IMR-90 (cell line): ENCODE data around the gene MGME1. TPM values are rescaled to one million over a fixed set of nuclear protein-coding genes. Genes with fewer than 3 reads are reported as not detected.

Experiments used
- ATAC-seq: fragments of 200-7000 bp; cut with Tn5 transposase; 2 replicates; pipeline ENCODE4 v1.9.1; 2020; ENCODE audit warnings: low read depth, mild to moderate bottlenecking, moderate library complexity
- Bru-seq: library from RNA; stranded (reverse); fragments of 400-500 nt; gene quantifications from one replicate; lab custom pipeline; 2021; lab: Mats Ljungman, UMichigan
- BruChase-seq, 2 experiments: library from RNA; stranded (reverse); fragments of 400-500 nt; gene quantifications; one replicate each; lab custom pipeline; 2021; lab: Mats Ljungman, UMichigan
- BruUV-seq: library from RNA; stranded (reverse); fragments of 400-500 nt; replicated peaks from 2 replicates; lab custom pipeline; 2021; lab: Mats Ljungman, UMichigan
- CTCF ChIA-PET: fragments of 300-600 bp; formaldehyde crosslinking; extraction: SDS; loops from one replicate; lab custom pipeline; 2021; ENCODE audit warnings: antibody characterized with exemption; lab: Yijun Ruan, JAX
- POLR2A ChIA-PET: fragments of 300-600 bp; sonication (Branson Sonifier 250); formaldehyde crosslinking; loops from one replicate; lab custom pipeline; 2022; ENCODE audit warnings: antibody characterized with exemption; ENCODE audit not compliant: unreplicated experiment; lab: Charles Lee
- DNase-seq: peaks from one replicate; pipeline ENCODE4 v3.0.0; 2013
- H2AFZ ChIP-seq: replicated peaks from 2 replicates; pipeline ENCODE3; 2013; ENCODE audit warnings: low read length, mild to moderate bottlenecking; ENCODE audit not compliant: poor library complexity
- H2AK5ac ChIP-seq: 2 replicates; pipeline ENCODE4 v1.6.1; 2013; ENCODE audit warnings: low read depth, low read length, inconsistent platforms
- H2AK9ac ChIP-seq: replicated peaks from 2 replicates; pipeline ENCODE3; 2013; ENCODE audit warnings: mild to moderate bottlenecking, low read depth, low read length, moderate library complexity; ENCODE audit not compliant: poor library complexity
- H2BK120ac ChIP-seq: 2 replicates; pipeline ENCODE4 v1.6.1; 2013; ENCODE audit warnings: low read depth, low read length, inconsistent platforms
- H2BK15ac ChIP-seq: 3 replicates; pipeline ENCODE4 v1.6.1; 2013; ENCODE audit warnings: low read depth, low read length, inconsistent platforms
- H2BK20ac ChIP-seq: 2 replicates; pipeline ENCODE4 v1.6.1; 2013; ENCODE audit warnings: low read depth, mild to moderate bottlenecking, inconsistent platforms, low read length, moderate library complexity
- H2BK5ac ChIP-seq: 2 replicates; pipeline ENCODE4 v1.6.1; 2013; ENCODE audit warnings: mild to moderate bottlenecking, low read depth, low read length, inconsistent platforms; ENCODE audit not compliant: poor library complexity, severe bottlenecking
- H3K14ac ChIP-seq: replicated peaks from 2 replicates; pipeline ENCODE4 v1.6.1; 2013; ENCODE audit warnings: low read depth, low read length, inconsistent platforms
- H3K18ac ChIP-seq: 2 replicates; pipeline ENCODE4 v1.6.1; 2013; ENCODE audit warnings: low read depth, low read length, control low read depth
- H3K23ac ChIP-seq: 2 replicates; pipeline ENCODE4 v1.6.1; 2013; ENCODE audit warnings: low read depth, low read length, inconsistent platforms
- H3K27ac ChIP-seq: 2 replicates; pipeline ENCODE4 v1.5.1; 2013; ENCODE audit warnings: mild to moderate bottlenecking, control low read depth, low read length; ENCODE audit not compliant: insufficient read depth
- H3K27me3 ChIP-seq: 2 replicates; pipeline ENCODE4 v1.6.1; 2013; ENCODE audit warnings: low read length; ENCODE audit not compliant: control insufficient read depth, insufficient read depth
- H3K36me3 ChIP-seq: 2 replicates; pipeline ENCODE4 v1.6.1; 2013; ENCODE audit warnings: low read length, mixed read lengths; ENCODE audit not compliant: control insufficient read depth, insufficient read depth
- H3K4ac ChIP-seq: 2 replicates; pipeline ENCODE4 v1.6.1; 2013; ENCODE audit warnings: low read depth, low read length, inconsistent platforms
- H3K4me1 ChIP-seq: 2 replicates; pipeline ENCODE4 v1.6.1; 2013; ENCODE audit warnings: low read length, mixed read lengths; ENCODE audit not compliant: control insufficient read depth, insufficient read depth
- H3K4me2 ChIP-seq: 2 replicates; pipeline ENCODE4 v1.6.1; 2013; ENCODE audit warnings: low read depth, mild to moderate bottlenecking, control low read depth, low read length, moderate library complexity
- H3K4me3 ChIP-seq: 2 replicates; pipeline ENCODE4 v1.5.1; 2013; ENCODE audit warnings: low read depth, mild to moderate bottlenecking, control low read depth, low read length, moderate library complexity; ENCODE audit not compliant: insufficient read depth
- H3K56ac ChIP-seq: 2 replicates; pipeline ENCODE4 v1.6.1; 2013; ENCODE audit warnings: low read length, inconsistent platforms; ENCODE audit not compliant: insufficient read depth; ENCODE audit errors: extremely low read depth
- H3K79me1 ChIP-seq, 2 experiments: 2 replicates each; pipeline ENCODE4 v1.6.1; 2013; ENCODE audit warnings: low read length in 2 of 2, inconsistent platforms in 1 of 2, low read depth in 1 of 2
- H3K9ac ChIP-seq: 2 replicates; pipeline ENCODE4 v1.6.1; 2013; ENCODE audit warnings: low read depth, low read length, control low read depth
- H3K9me1 ChIP-seq: 2 replicates; pipeline ENCODE4 v1.6.1; 2013; ENCODE audit warnings: low read length, inconsistent platforms; ENCODE audit not compliant: insufficient read depth
- H3K9me3 ChIP-seq: 2 replicates; pipeline ENCODE4 v1.6.1; 2013; ENCODE audit warnings: low read length; ENCODE audit not compliant: control insufficient read depth, insufficient read depth
- H4K20me1 ChIP-seq: 2 replicates; pipeline ENCODE4 v1.6.1; 2013; ENCODE audit warnings: low read length, inconsistent platforms; ENCODE audit not compliant: insufficient read depth
- H4K5ac ChIP-seq: 2 replicates; pipeline ENCODE4 v1.6.1; 2013; ENCODE audit warnings: mild to moderate bottlenecking, low read depth, low read length, control low read depth
- H4K8ac ChIP-seq, 2 experiments: 2 replicates each; pipeline ENCODE4 v1.6.1; 2013; ENCODE audit warnings: low read depth in 2 of 2, low read length in 2 of 2, control low read depth in 1 of 2, inconsistent platforms in 1 of 2
- H4K91ac ChIP-seq: 2 replicates; pipeline ENCODE4 v1.6.1; 2013; ENCODE audit warnings: low read depth, low read length, inconsistent platforms; ENCODE audit not compliant: insufficient read depth
- BHLHE40 ChIP-seq: fragments of 150-350 bp; IDR thresholded peaks from 2 replicates; pipeline ENCODE4 v1.6.1; 2016; ENCODE audit warnings: mild to moderate bottlenecking, low read depth, low read length
- CHD1 ChIP-seq: IDR thresholded peaks from 2 replicates; pipeline ENCODE4 v1.6.1; 2012; ENCODE audit warnings: low read depth, low read length, improper control_type of control experiment
- CTCF ChIP-seq: conservative IDR thresholded peaks from 2 replicates; pipeline ENCODE4 v1.5.1; 2012; ENCODE audit warnings: mild to moderate bottlenecking, low read depth, low read length, improper control_type of control experiment
- FOS ChIP-seq: fragments of 150-350 bp; IDR thresholded peaks from 2 replicates; pipeline ENCODE4 v1.6.1; 2016; ENCODE audit warnings: low read depth, low read length
- MAFK ChIP-seq: IDR thresholded peaks from 2 replicates; pipeline ENCODE4 v1.6.1; 2012; ENCODE audit warnings: low read depth, low read length, improper control_type of control experiment
- MAZ ChIP-seq: IDR thresholded peaks from 2 replicates; pipeline ENCODE4 v1.6.1; 2012; ENCODE audit warnings: low read depth, mild to moderate bottlenecking, low read length, improper control_type of control experiment, moderate library complexity, borderline replicate concordance
- MXI1 ChIP-seq: IDR thresholded peaks from 2 replicates; pipeline ENCODE4 v1.6.1; 2012; ENCODE audit warnings: low read depth, mild to moderate bottlenecking, low read length, moderate library complexity, borderline replicate concordance
- NFE2L2 ChIP-seq: fragments of 150-350 bp; IDR thresholded peaks from 2 replicates; pipeline ENCODE4 v1.6.1; 2016; ENCODE audit warnings: low read depth, mild to moderate bottlenecking, low read length
- POLR2A ChIP-seq: IDR thresholded peaks from 2 replicates; pipeline ENCODE4 v1.6.1; 2012; ENCODE audit warnings: mild to moderate bottlenecking, low read depth, low read length
- RAD21 ChIP-seq: IDR thresholded peaks from 2 replicates; pipeline ENCODE4 v1.6.1; 2012; ENCODE audit warnings: low read length, improper control_type of control experiment
- SMC3 ChIP-seq: fragments of 150-350 bp; IDR thresholded peaks from 2 replicates; pipeline ENCODE4 v1.6.1; 2016; ENCODE audit warnings: low read depth, mild to moderate bottlenecking, antibody characterized with exemption, low read length, moderate library complexity
- USF2 ChIP-seq: fragments of 150-350 bp; IDR thresholded peaks from 2 replicates; pipeline ENCODE4 v1.6.1; 2017; ENCODE audit warnings: mild to moderate bottlenecking, antibody characterized with exemption, low read length, low read depth
- WGBS, 2 experiments: methylation state at CpG; one replicate each; pipeline versions ENCODE4 v1.1.5 to v1.1.7; 2013; ENCODE audit warnings: missing lambda C conversion rate in 2 of 2; ENCODE audit not compliant: insufficient read length in 1 of 2; ENCODE audit errors: extremely low coverage in 2 of 2; 5-methylcytosine and 5-hydroxymethylcytosine counted together
- dilution Hi-C: fragments of 300-500 bp; cut with HindIII; formaldehyde crosslinking; loops from one replicate; pipeline ENCODE4 v1.14.3; 2018; ENCODE audit warnings: low sequenced_read_pairs; ENCODE audit not compliant: unreplicated experiment
- in situ Hi-C: fragments of 300-500 bp; cut with MboI; formaldehyde crosslinking; loops from 3 replicates; pipeline ENCODE4 v1.14.3; 2019; ENCODE audit warnings: low sequenced_read_pairs, inconsistent platforms, mixed read lengths
- intact Hi-C: fragments of 100-400 bp; cut with micrococcal nuclease; formaldehyde crosslinking; loops from 2 replicates; pipeline ENCODE4 v1.10.0; 2022
- long read RNA-seq: library from polyadenylated mRNA; unstranded; transcript quantifications from one replicate; pipeline ENCODE4 v2.0.0, GENCODE V29; 2021; ENCODE audit not compliant: unreplicated experiment
- polyA plus RNA-seq, 3 experiments: library from polyadenylated mRNA; depleted of rRNA; stranded (reverse); fragments of >200 nt; gene quantifications; 2 replicates each; pipeline ENCODE4 v1.2.3, GENCODE V29; 2012; ENCODE audit warnings: low replicate concordance in 1 of 3
- total RNA-seq: library from RNA; depleted of rRNA; stranded (reverse); fragments of >200 nt; gene quantifications from 2 replicates; pipeline ENCODE4 v1.2.3, GENCODE V29; 2012; rRNA removed

MGME1 gene
- total RNA-seq (7.2 and 8.1 TPM in 2 replicates), polyA plus RNA-seq (2012; rRNA removed) (7.1 and 9.3 TPM in 2 replicates), Bru-seq, nascent RNA (percentile 69 among the genes with signal in this experiment), BruChase-seq, experiment 1, labeled RNA remaining after a 6-hour chase (percentile 75 among the genes with signal in this experiment), BruChase-seq, experiment 2, labeled RNA remaining after a 2-hour chase (percentile 73 among the genes with signal in this experiment)
- polyA plus RNA-seq (2012; cell fraction: cytosol; rRNA removed) = 2.2 and 2.3 TPM in 2 replicates
- 4.7 and 13.8 TPM in 2 replicates for polyA plus RNA-seq (2012; cell fraction: nucleus; rRNA removed; ENCODE audit: low replicate concordance)
- long read RNA-seq, transcript MGME1-203 (5 exons, 2,336 nt) = major isoform, 5 of 16 reads
- long read RNA-seq, partial matches to known transcripts = 5 of 16 reads
- long read RNA-seq, other reads (novel, unspliced or antisense) = 4 of 16 reads

- H2BK15ac ChIP-seq = peak within 1 kb of the TSS; percentile 92; the same call in 2 of the 3 replicates
- DNase-seq (peak; percentile 99), ATAC-seq (peak; percentile 93)
- peak within 1 kb of the TSS; percentile 95 for H3K56ac ChIP-seq
- H2BK5ac ChIP-seq = peak within 1 kb of the TSS; percentile 97
- peak within 1 kb of the TSS; percentile 98 for H4K5ac ChIP-seq
- peak within 1 kb of the TSS; percentile 82 to 99 for H4K8ac ChIP-seq
- ChIA-PET CTCF (interaction anchor here (0.7 kb wide), 1 partner anchor 301 kb away, joined by 3 read pairs; no protein-coding TSS in a partner anchor), POLR2A (interaction anchor here (0.6 to 0.8 kb wide), 2 partner anchors 294 to 411 kb away, joined by 3 read pairs; no protein-coding TSS in a partner anchor)
- dilution Hi-C loops = no loop called here
- peak within 1 kb of the TSS; percentile 99 for H4K91ac ChIP-seq
- peak within 1 kb of the TSS; percentile 98 for H3K4ac ChIP-seq
- peaks cover 2% of the 10 kb centered on the region for H3K36me3 ChIP-seq
- H3K23ac ChIP-seq = peak within 1 kb of the TSS; percentile 95
- H3K27ac ChIP-seq = peak within 1 kb of the TSS; percentile 99
- in situ Hi-C loops = no loop called here
- H3K9me1 ChIP-seq = peaks cover 4% of the 10 kb centered on the region
- peak within 1 kb of the TSS; percentile 94 for H3K4me2 ChIP-seq
- H3K4me1 ChIP-seq = peaks cover 11% of the 10 kb centered on the region
- no peaks in the 10 kb centered on the region for H3K9me3 ChIP-seq
- WGBS, 2 experiments = 3% methylated on average over 34 of the region's 96 CpGs; no CpG with 5 or more reads in 1 of the 2 experiments
- peak within 1 kb of the TSS; percentile 98 for H3K9ac ChIP-seq
- peak within 1 kb of the TSS; percentile 92 for H2AK5ac ChIP-seq
- H2BK120ac ChIP-seq = peak within 1 kb of the TSS; percentile 94
- BruUV-seq = no TSS peak
- no peaks in the 10 kb centered on the region for H3K27me3 ChIP-seq
- peak within 1 kb of the TSS; percentile 83 for H3K4me3 ChIP-seq
- peak within 1 kb of the TSS; percentile 95 for H2AFZ ChIP-seq
- peak within 1 kb of the TSS; percentile 60 for H2BK20ac ChIP-seq
- H3K14ac ChIP-seq = peak within 1 kb of the TSS; percentile 98
- peak within 1 kb of the TSS; percentile 98 for H3K18ac ChIP-seq
- H3K79me1 ChIP-seq = peaks cover 5 to 33% of the 10 kb centered on the region in 2 experiments; a peak in 3 of 4 replicates
- peaks cover 41% of the 10 kb centered on the region for H4K20me1 ChIP-seq
- intact Hi-C loops = no loop called here
- H2AK9ac ChIP-seq = peak within 1 kb of the TSS; percentile 98
- TF ChIP-seq SMC3 (no peak), FOS (0 out of 2 replicates have a peak, but pooled peaks have one; percentile 14), BHLHE40 (0 out of 2 replicates have a peak, but pooled peaks have one; percentile 24), MAZ (peak; percentile 73; the same call in 1 of the 2 replicates), POLR2A (peak; percentile 97), RAD21 (no peak), MXI1 (peak; percentile 98), MAFK (no peak), USF2 (peak; percentile 90), CTCF (no peak), CHD1 (peak; percentile 88; the same call in 1 of the 2 replicates), NFE2L2 (0 out of 2 replicates have a peak, but pooled peaks have one; percentile 24)
Observed at GRCh38 chr20:17968366-17969277, at the start of gene MGME1, which contains the start of gene SNX5. Gene MGME1 (plus strand): TSS chr20:17969018. CDS start chr20:17969860, 842 bp downstream. Gene SNX5 (minus strand): TSS chr20:17968794. CDS start chr20:17968425, 369 bp downstream.
